Measurements from ENCODE around the gene TSPAN18. TPM values are rescaled to one million over a fixed set of nuclear protein-coding genes. Genes with fewer than 3 reads are reported as not detected.
A peak's percentile ranks its signal among the peaks of the same experiment; 100 is the strongest.

TSPAN18 gene
- total and polyA plus RNA-seq, 4 experiments from 2014 or later: 7.3 to 48.6 (median 18.2) TPM

DNA sequence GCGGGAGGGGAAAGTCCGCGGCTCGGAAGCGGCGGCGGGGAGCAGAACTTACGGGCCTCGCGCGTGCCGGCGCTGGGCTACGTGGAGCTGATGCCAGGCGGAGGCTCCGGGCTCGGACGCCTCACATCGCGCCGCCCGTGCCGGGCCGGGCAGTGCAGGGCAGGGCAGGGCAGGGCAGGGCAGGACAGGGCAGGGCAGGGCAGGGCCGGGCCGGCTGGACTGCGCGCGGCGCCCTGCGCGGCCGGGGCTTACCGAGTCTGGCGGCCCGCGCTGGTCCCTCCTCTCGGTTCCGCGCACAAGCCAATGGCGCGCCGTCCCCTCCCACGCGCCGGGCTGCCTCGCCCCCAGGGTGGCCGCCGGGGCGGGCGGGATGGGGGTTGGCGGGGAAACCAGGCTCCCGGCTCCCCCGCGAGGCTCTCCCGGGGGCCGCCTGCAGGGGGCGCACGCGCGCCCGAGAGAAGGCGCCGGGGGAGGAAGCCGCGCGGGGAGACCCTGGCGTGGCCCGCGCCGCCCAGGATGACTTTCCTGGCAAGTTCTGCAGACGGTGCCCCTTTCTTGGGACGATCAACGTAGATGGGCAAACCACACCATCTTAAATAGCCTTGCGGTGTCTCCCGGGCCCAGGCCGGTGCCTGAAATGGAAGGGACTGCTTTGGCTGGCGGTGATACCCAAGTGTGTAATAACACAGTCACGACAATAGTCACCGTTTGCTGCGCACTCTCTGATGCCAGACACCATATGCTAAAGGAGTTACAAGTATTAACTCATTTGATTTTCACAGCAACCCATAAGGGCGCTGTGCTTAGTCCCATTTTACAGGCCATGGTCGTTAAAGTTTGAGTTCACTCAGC lies 224.1 kb downstream of the TSPAN18 start, which contains the start of gene TP53I11:
TSS of gene TP53I11 (minus strand) at position 259 of the 852 bp plus-strand sequence. CDS start 12,548 bp downstream, outside the sequence.
- Mint-ChIP-seq H3K9me3 (no peaks in the 10 kb centered on the region), H3K27ac (peak within 1 kb of the TSS in 4 of 7 donors; percentile 14 to 61 (median 42)), H3K27me3 (no peaks in the 10 kb centered on the region), H3K4me3 (peak within 1 kb of the TSS; percentile 71 to 87 (median 79)), H3K36me3 (no peaks in the 10 kb centered on the region), H3K4me1 (peaks cover 0 to 14% (median 3%) of the 10 kb centered on the region in 4 donors)
- CTCF ChIA-PET (ENCODE audit: partially characterized antibody): interaction anchor here (1.0 to 1.4 kb wide), 9 partner anchors 8 to 153 kb away, joined by 3 to 14 read pairs (median 5); no protein-coding TSS in a partner anchor
- no peaks in the 10 kb centered on the region for H3K27me3 ChIP-seq (ENCODE audit: insufficient read depth, low read length)
- intact Hi-C loops (cut with micrococcal nuclease): loop anchor here (5.0 kb wide), 2 partner anchors 126 to 151 kb away; no protein-coding TSS in a partner anchor
- POLR2A ChIA-PET (ENCODE audit: partially characterized antibody): interaction anchor here (0.8 to 1.7 kb wide), 6 partner anchors 15 to 199 kb away, joined by 3 to 11 read pairs (median 4); no protein-coding TSS in a partner anchor
- H3K4me3 ChIP-seq (ENCODE audit: low read length in 2 of 2): peak within 1 kb of the TSS; percentile 36 to 59
- peak; percentile 53 to 57 (median 53) for DNase-seq
- peak within 1 kb of the TSS; percentile 26 for H3K27ac ChIP-seq (ENCODE audit: low read depth, low read length)
- H3K9me3 ChIP-seq (ENCODE audit: control insufficient read depth in 1 of 2, low read length in 2 of 2): no peaks in the 10 kb centered on the region
- H3K36me3 ChIP-seq (ENCODE audit: insufficient read depth, low read length): no peaks in the 10 kb centered on the region
- H3K4me1 ChIP-seq (ENCODE audit: insufficient read depth, low read length): peaks cover 3% of the 10 kb centered on the region

DNA sequence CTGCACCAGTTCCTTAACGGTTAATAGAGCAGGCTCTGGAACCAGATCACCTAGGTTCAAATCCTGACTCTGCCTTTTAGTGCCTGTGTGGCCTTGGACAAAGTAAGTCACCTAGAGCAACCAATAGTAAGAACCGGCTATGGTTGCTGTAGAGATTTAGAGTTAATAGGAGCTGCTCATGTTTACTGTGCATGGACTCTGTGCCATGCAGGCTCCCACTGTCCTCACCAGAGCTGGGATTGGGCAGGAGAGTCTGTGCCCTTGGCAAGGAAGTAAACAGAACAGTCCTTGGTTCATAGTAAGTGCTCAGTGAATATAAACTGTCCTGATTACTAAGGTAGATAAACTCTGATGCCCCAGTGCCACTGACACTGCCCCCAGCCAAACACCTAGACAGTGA lies 225.3 kb downstream of the TSPAN18 start:
- H3K36me3 Mint-ChIP-seq: no peaks in the 10 kb centered on the region
- Histone ChIP-seq H3K9me3 (ENCODE audit: control insufficient read depth in 1 of 2, low read length in 2 of 2) (no peaks in the 10 kb centered on the region), H3K4me1 (ENCODE audit: insufficient read depth, low read length) (peaks cover 3% of the 10 kb centered on the region), H3K4me3 (ENCODE audit: low read length in 2 of 2) (no peak overlapping the region), H3K27ac (ENCODE audit: low read depth, low read length) (no peak overlapping the region), H3K36me3 (ENCODE audit: insufficient read depth, low read length) (no peaks in the 10 kb centered on the region), H3K27me3 (ENCODE audit: insufficient read depth, low read length) (no peaks in the 10 kb centered on the region)
- peaks cover 0 to 14% (median 3%) of the 10 kb centered on the region in 4 donors for H3K4me1 Mint-ChIP-seq
- no peaks in the 10 kb centered on the region for H3K9me3 Mint-ChIP-seq
- peak overlapping the region in 1 of 7 donors; percentile 31 for H3K27ac Mint-ChIP-seq
- peak in 1 of 5 donors; percentile 9 for DNase-seq
- intact Hi-C loops (cut with micrococcal nuclease): loop anchor here (5.0 kb wide), 2 partner anchors 125 to 150 kb away; no protein-coding TSS in a partner anchor
- no peaks in the 10 kb centered on the region for H3K27me3 Mint-ChIP-seq
- ChIA-PET POLR2A (ENCODE audit: partially characterized antibody) (no interaction called here), CTCF (ENCODE audit: partially characterized antibody) (interaction anchor here (1.5 kb wide), 2 partner anchors 13 to 26 kb away, joined by 3 to 5 read pairs; no protein-coding TSS in a partner anchor)
- H3K4me3 Mint-ChIP-seq: peak overlapping the region in 5 of 8 donors; percentile 53 to 79 (median 62)

DNA sequence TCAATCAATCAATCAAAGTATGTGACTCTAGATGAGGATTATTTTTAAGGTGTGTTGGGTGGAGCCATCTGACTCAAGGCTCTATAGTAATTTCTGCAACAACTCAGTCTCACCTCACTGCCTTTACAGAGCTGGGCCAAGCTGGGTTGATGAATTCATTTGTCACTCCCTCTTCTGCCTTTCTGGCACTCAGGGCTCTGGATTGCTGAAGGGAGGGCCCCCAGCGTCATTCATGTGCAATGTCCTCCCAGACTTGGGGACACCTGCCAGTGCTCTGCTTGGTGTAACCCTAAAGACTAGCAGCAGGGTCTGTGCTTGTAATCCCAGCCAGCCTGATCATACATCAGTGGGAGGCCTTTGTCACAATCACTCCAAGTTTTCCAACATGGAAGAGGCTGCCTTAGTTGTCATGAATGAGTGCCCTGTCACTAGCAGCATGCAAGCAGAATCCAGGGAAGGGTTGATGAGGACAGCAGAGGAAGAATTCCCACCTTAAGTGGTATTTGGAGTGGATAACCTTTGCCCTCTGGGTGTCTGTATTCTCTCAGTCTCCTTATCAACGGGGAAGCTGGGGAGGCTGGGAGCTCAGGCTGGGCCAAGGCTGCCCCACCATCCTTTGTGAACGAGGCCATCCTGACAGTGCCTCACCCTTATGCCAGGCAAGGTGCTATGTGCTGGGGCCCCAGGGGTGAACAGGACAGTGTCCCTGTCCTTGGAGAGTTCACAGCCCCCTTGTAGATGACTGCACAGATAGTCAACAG lies 225.9 kb downstream of the TSPAN18 start:
- Histone ChIP-seq H3K4me1 (ENCODE audit: insufficient read depth, low read length) (peaks cover 3% of the 10 kb centered on the region), H3K27ac (ENCODE audit: low read depth, low read length) (no peak overlapping the region), H3K9me3 (ENCODE audit: control insufficient read depth in 1 of 2, low read length in 2 of 2) (no peaks in the 10 kb centered on the region), H3K27me3 (ENCODE audit: insufficient read depth, low read length) (no peaks in the 10 kb centered on the region), H3K4me3 (ENCODE audit: low read length in 2 of 2) (no peak overlapping the region), H3K36me3 (ENCODE audit: insufficient read depth, low read length) (no peaks in the 10 kb centered on the region)
- H3K27me3 Mint-ChIP-seq: no peaks in the 10 kb centered on the region
- no peaks in the 10 kb centered on the region for H3K36me3 Mint-ChIP-seq
- ChIA-PET POLR2A (ENCODE audit: partially characterized antibody) (no interaction called here), CTCF (ENCODE audit: partially characterized antibody) (interaction anchor here (1.5 kb wide), 2 partner anchors 14 to 26 kb away, joined by 3 to 5 read pairs; no protein-coding TSS in a partner anchor)
- intact Hi-C loops (cut with micrococcal nuclease): loop anchor here (5.0 kb wide), 2 partner anchors 125 to 150 kb away; no protein-coding TSS in a partner anchor
- peaks cover 0 to 14% (median 3%) of the 10 kb centered on the region in 4 donors for H3K4me1 Mint-ChIP-seq
- H3K4me3 Mint-ChIP-seq: peak overlapping the region in 4 of 8 donors; percentile 15 to 79 (median 64)
- H3K27ac Mint-ChIP-seq: peak overlapping the region in 2 of 7 donors; percentile 12 to 74
- DNase-seq: peak in 1 of 5 donors; percentile 25
- H3K9me3 Mint-ChIP-seq: no peaks in the 10 kb centered on the region

DNA sequence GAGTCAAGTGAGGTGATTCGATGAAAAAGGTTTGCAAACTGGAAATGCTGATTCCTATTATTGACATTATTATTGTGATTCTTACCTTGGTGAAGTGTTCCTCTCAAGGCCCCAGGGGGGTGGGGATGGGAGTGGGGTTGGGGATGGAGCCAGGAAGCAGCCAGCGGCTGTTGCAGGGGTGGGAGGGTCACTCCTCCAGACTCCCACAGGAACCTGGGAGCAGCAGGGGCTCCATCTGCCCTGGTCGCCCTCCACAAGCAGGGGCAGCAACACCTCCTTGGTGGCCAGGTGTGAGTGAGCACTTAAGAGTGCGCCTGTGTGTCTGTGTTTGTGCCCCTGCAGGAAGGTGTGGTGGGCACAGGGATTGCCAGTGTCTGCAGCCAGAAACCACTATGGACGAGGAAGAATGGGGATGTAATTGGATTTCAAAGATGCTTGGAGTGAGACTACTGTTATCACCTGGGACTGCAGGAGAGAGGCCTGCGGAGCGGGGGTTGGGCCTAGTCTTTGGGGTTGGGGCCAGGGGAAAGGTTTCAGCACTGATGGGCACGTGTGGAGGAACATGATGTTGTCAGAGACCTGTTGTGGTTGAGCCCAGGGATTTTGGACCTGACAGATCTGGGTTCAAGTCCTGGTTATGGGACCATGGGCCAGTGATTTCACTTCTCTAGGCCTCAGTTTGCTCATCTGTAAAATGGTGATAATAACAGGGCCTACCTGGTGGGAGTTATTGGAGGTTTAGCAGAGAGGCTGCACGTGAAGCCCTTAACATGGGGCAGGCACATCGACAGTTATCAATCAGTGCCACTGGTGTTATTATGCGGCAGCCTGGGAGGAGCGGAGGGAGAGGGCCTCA lies 227.5 kb downstream of the TSPAN18 start:
- Mint-ChIP-seq H3K36me3 (no peaks in the 10 kb centered on the region), H3K4me3 (no peak overlapping the region), H3K9me3 (no peaks in the 10 kb centered on the region), H3K27ac (peak overlapping the region in 1 of 7 donors; percentile 79), H3K4me1 (peaks cover 0 to 6% (median 2%) of the 10 kb centered on the region in 4 donors), H3K27me3 (no peaks in the 10 kb centered on the region)
- ChIA-PET CTCF (ENCODE audit: partially characterized antibody) (interaction anchor here (1.1 kb wide), 1 partner anchor 148 kb away, joined by 3 read pairs; no protein-coding TSS in a partner anchor), POLR2A (ENCODE audit: partially characterized antibody) (no interaction called here)
- no peak overlapping the region for H3K27ac ChIP-seq (ENCODE audit: low read depth, low read length)
- H3K4me3 ChIP-seq (ENCODE audit: low read length in 2 of 2): no peak overlapping the region
- H3K9me3 ChIP-seq (ENCODE audit: control insufficient read depth in 1 of 2, low read length in 2 of 2): no peaks in the 10 kb centered on the region
- H3K4me1 ChIP-seq (ENCODE audit: insufficient read depth, low read length): peaks cover 3% of the 10 kb centered on the region
- H3K36me3 ChIP-seq (ENCODE audit: insufficient read depth, low read length): no peaks in the 10 kb centered on the region
- peak in 1 of 5 donors; percentile 24 for DNase-seq
- intact Hi-C loops (cut with micrococcal nuclease): loop anchor here (5.0 kb wide), 2 partner anchors 123 to 148 kb away; no protein-coding TSS in a partner anchor
- H3K27me3 ChIP-seq (ENCODE audit: insufficient read depth, low read length): no peaks in the 10 kb centered on the region

DNA sequence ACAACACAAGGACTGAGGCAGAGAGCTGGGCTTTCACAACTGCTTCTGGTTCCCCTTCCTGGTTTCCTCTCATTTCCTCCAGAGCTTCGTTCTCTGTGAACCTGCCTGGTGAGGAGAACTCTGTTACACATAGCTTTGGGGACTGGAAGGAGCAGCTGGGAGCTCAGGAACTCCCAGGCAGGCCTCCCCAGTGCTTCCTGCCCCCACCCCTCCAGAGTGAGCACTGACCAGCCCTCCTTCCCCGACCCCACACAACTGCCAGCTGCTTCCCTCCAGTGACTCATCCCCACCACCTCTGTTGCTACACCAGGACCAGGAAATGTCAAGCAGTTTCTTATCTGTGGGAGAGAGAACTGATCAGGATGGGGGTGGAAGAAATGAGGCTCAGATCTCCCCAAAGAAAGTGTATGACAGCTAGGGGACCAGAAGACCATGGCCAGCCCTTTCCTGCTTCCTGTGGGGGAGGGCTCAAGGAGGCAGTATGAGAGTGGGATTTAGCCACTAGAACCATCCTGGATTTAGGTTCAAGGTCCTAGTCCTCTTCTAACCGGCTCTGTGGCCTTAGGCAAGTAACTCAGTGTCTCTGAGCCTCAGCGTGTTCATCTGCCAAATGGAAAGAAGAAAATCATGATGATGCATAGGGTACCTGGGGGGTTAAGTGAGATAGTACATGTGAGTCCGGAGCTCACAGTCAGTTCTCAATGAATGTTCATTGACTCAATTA lies 228.4 kb downstream of the TSPAN18 start:
- intact Hi-C loops (cut with micrococcal nuclease): no loop called here
- Mint-ChIP-seq H3K27ac (no peak overlapping the region), H3K9me3 (no peaks in the 10 kb centered on the region), H3K27me3 (no peaks in the 10 kb centered on the region), H3K4me3 (no peak overlapping the region), H3K4me1 (peaks cover 0 to 6% (median 2%) of the 10 kb centered on the region in 4 donors), H3K36me3 (no peaks in the 10 kb centered on the region)
- DNase-seq: peak in 1 of 5 donors; percentile 16
- H3K36me3 ChIP-seq (ENCODE audit: insufficient read depth, low read length): no peaks in the 10 kb centered on the region
- H3K4me3 ChIP-seq (ENCODE audit: low read length in 2 of 2): no peak overlapping the region
- ChIA-PET CTCF (ENCODE audit: partially characterized antibody) (interaction anchor here (0.7 to 1.1 kb wide), 2 partner anchors 12 to 148 kb away, joined by 3 read pairs; no protein-coding TSS in a partner anchor), POLR2A (ENCODE audit: partially characterized antibody) (no interaction called here)
- no peaks in the 10 kb centered on the region for H3K9me3 ChIP-seq (ENCODE audit: control insufficient read depth in 1 of 2, low read length in 2 of 2)
- H3K4me1 ChIP-seq (ENCODE audit: insufficient read depth, low read length): peaks cover 3% of the 10 kb centered on the region
- no peak overlapping the region for H3K27ac ChIP-seq (ENCODE audit: low read depth, low read length)
- H3K27me3 ChIP-seq (ENCODE audit: insufficient read depth, low read length): no peaks in the 10 kb centered on the region

DNA sequence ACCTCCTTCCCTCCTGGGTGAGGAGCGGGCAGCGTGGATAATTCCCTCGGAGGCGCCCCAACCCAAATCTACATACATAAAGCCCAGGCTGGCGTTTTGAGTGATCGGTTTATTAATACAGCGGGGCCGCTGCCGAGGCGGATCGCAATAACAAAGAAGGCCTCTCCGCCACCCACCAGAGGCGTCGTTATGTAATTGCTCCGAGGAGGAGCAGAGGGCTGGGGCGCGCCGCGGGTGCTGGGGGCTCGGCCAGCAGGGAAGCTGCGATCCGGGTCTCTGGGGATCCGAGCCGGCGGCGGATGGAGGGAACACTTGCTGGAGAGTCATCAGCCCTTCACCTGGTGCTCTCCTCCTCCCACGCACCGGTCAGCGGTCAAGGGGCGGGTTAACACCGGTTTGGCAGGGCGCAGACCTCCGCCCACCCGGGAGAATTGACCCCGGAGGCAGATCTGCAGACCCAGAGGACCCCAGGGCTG lies 230.3 kb downstream of the TSPAN18 start:
- no peaks in the 10 kb centered on the region for H3K4me1 Mint-ChIP-seq
- H3K36me3 Mint-ChIP-seq: no peaks in the 10 kb centered on the region
- H3K4me3 Mint-ChIP-seq: no peak overlapping the region
- ChIA-PET CTCF (ENCODE audit: partially characterized antibody) (interaction anchor here (1.1 kb wide), 1 partner anchor 45 kb away, joined by 3 read pairs; no protein-coding TSS in a partner anchor), POLR2A (ENCODE audit: partially characterized antibody) (no interaction called here)
- H3K36me3 ChIP-seq (ENCODE audit: insufficient read depth, low read length): no peaks in the 10 kb centered on the region
- no peak overlapping the region for H3K27ac ChIP-seq (ENCODE audit: low read depth, low read length)
- H3K4me1 ChIP-seq (ENCODE audit: insufficient read depth, low read length): no peaks in the 10 kb centered on the region
- H3K27ac Mint-ChIP-seq: no peak overlapping the region
- no peaks in the 10 kb centered on the region for H3K27me3 ChIP-seq (ENCODE audit: insufficient read depth, low read length)
- intact Hi-C loops (cut with micrococcal nuclease): no loop called here
- no peaks in the 10 kb centered on the region for H3K9me3 Mint-ChIP-seq
- H3K9me3 ChIP-seq (ENCODE audit: control insufficient read depth in 1 of 2, low read length in 2 of 2): no peaks in the 10 kb centered on the region
- H3K27me3 Mint-ChIP-seq: no peaks in the 10 kb centered on the region
- no peak overlapping the region for H3K4me3 ChIP-seq (ENCODE audit: low read length in 2 of 2)
- DNase-seq: no peak
